Suprapubic skin (tissue), 4 donors: ENCODE measurements around the gene IL18R1.

Experiments
- CTCF ChIP-seq, 2 donors: fragments of 200-600 bp in 1 of 2; fragments of 450-650 bp in 1 of 2; sonication (generic) in 1 of 2; IDR thresholded peaks; one replicate each; pipeline ENCODE4 v1.5.1; 2016 to 2019; ENCODE audit warnings: antibody characterized with exemption in 2 of 2, mild to moderate bottlenecking in 1 of 2, moderate library complexity in 1 of 2
- POLR2A ChIP-seq, 2 donors: fragments of 450-650 bp; IDR thresholded peaks; one replicate each; pipeline ENCODE4 v1.6.1; 2017; ENCODE audit warnings: antibody characterized with exemption in 2 of 2, mild to moderate bottlenecking in 2 of 2, moderate library complexity in 2 of 2
- POLR2AphosphoS5 ChIP-seq, 3 donors: sonication (generic); formaldehyde crosslinking; IDR thresholded peaks; one replicate each; pipeline ENCODE4 v1.6.1; 2017; ENCODE audit warnings: antibody characterized with exemption in 3 of 3

DNA sequence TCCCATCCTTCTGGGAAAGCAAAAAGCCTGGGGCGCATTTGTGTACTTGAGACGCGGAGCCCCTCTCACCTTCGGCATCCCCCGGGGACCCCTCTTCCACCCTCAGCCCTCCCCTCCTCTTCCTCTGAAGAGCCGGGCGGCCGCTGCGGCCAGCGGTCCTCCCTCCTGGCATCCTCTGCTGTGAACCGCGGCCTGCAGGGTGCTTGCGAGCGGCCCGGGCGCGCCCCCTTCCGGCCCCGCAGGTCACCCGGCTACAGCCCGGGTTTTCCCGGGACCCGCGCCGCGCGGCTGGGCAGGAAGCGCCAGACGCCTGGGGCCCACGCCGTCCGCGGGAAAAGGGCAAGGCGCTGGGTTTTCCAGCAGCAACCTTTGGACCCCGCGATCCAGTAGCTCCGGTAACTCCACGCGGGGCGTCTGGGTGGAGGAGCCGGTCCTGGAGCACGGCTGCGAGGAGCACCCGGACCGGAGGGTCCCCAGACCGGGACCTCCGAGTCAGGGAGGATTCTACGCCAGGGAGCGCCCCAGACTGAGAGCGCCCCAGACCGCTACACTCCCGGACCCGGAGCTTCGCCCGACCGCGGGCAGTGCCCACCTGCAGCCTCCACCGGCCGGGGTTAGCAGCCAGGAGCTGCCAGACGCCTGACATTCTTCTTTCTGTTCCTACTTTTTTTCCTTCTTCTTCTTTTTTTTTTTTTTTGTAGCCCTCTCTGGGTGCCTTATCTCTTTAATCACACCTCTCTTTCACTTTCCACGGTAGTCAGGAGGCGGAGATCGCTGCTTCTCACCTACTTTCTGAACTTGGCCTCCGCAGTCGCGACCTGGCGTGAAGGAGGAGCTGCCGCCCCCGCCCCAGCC lies at the start of gene IL18R1:
- TF ChIP-seq CTCF (IDR thresholded peaks at IDR 0.05) (peak; percentile 69 to 89), POLR2A (IDR thresholded peaks at IDR 0.05) (no peak), POLR2AphosphoS5 (IDR thresholded peaks at IDR 0.05) (peak in 1 of 3 donors; percentile 29)
